SK-N-SH (cell line): Measurements from ENCODE around the gene DUSP10. TPM values are rescaled to one million over a fixed set of nuclear protein-coding genes. Genes with fewer than 3 reads are reported as not detected.
A peak's percentile ranks its signal among the peaks of the same experiment; 100 is the strongest.

ENCODE experiments used
- CTCF ChIA-PET: fragments of 300-600, 350-600 bp; formaldehyde crosslinking; extraction: SDS; loops from one replicate; lab custom pipeline; 2021; lab: Yijun Ruan, JAX
- POLR2A ChIA-PET: fragments of 350-600 bp; sonication (Branson Sonifier 250); formaldehyde crosslinking; extraction: SDS; loops from one replicate; lab custom pipeline; 2020; ENCODE audit warnings: antibody characterized with exemption, inconsistent platforms; lab: Yijun Ruan, JAX
- DNase-seq: peaks from one replicate; pipeline ENCODE4 v3.0.0; 2012
- H2AFZ ChIP-seq: fragments of 200-600 bp; sonication (generic); 2 replicates; pipeline ENCODE4 v1.8.1; 2016; ENCODE audit warnings: antibody characterized with exemption, mild to moderate bottlenecking, low read depth
- H3F3A ChIP-seq: fragments of 200-600 bp; sonication (generic); replicated peaks from 2 replicates; pipeline ENCODE3; 2016; ENCODE audit warnings: antibody characterized with exemption, mild to moderate bottlenecking; ENCODE audit not compliant: insufficient read depth
- H3K27ac ChIP-seq, 2 experiments: fragments of 200-500 bp in 1 of 2; fragments of 200-600 bp in 1 of 2; sonication (Bioruptor generic) in 1 of 2; sonication (generic), shearing (Covaris generic) in 1 of 2; 2 replicates each; pipeline versions ENCODE4 v1.5.1 to v1.6.1; 2014 to 2016; ENCODE audit warnings: low read depth in 2 of 2, inconsistent platforms in 1 of 2, low read length in 1 of 2, mild to moderate bottlenecking in 1 of 2, mixed read lengths in 1 of 2
- H3K27me3 ChIP-seq: fragments of 200-600 bp; sonication (generic), shearing (Covaris generic); 2 replicates; pipeline ENCODE4 v1.6.1; 2016; ENCODE audit warnings: mixed run types; ENCODE audit not compliant: insufficient read depth
- H3K36me3 ChIP-seq, 2 experiments: fragments of 200-500 bp in 1 of 2; fragments of 200-600 bp in 1 of 2; sonication (Bioruptor generic) in 1 of 2; sonication (generic) in 1 of 2; replicated peaks in 1 of 2; 2 replicates each; pipeline versions ENCODE3 to v1.5.1; 2014 to 2016; ENCODE audit warnings: low read length in 1 of 2, mild to moderate bottlenecking in 1 of 2; ENCODE audit not compliant: insufficient read depth in 2 of 2, control insufficient read depth in 1 of 2
- H3K4me1 ChIP-seq, 2 experiments: fragments of 200-500 bp in 1 of 2; fragments of 200-600 bp in 1 of 2; sonication (Bioruptor generic) in 1 of 2; sonication (generic), shearing (Covaris generic) in 1 of 2; 2 replicates each; pipeline versions ENCODE4 v1.5.1 to v1.6.1; 2014 to 2016; ENCODE audit warnings: low read depth in 1 of 2, low read length in 1 of 2, mixed run types in 1 of 2; ENCODE audit not compliant: insufficient read depth in 2 of 2, control insufficient read depth in 1 of 2
- H3K4me2 ChIP-seq: fragments of 200-600 bp; sonication (generic), shearing (Covaris generic); 2 replicates; pipeline ENCODE4 v1.6.1; 2017; ENCODE audit warnings: mixed run types
- H3K4me3 ChIP-seq, 2 experiments: fragments of 200-500 bp in 1 of 2; fragments of 200-600 bp in 1 of 2; sonication (Bioruptor generic) in 1 of 2; sonication (generic), shearing (Covaris generic) in 1 of 2; 2 replicates each; pipeline versions ENCODE4 v1.5.1 to v1.8.1; 2014 to 2016; ENCODE audit warnings: low read depth in 2 of 2, inconsistent platforms in 1 of 2, low read length in 1 of 2, mild to moderate bottlenecking in 1 of 2, mixed read lengths in 1 of 2, moderate library complexity in 1 of 2
- H3K79me2 ChIP-seq: fragments of 200-600 bp; sonication (generic); 2 replicates; pipeline ENCODE4 v1.8.1; 2017; ENCODE audit warnings: mild to moderate bottlenecking; ENCODE audit not compliant: insufficient read depth
- H3K9ac ChIP-seq: fragments of 200-600 bp; sonication (generic); 2 replicates; pipeline ENCODE4 v1.6.1; 2017; ENCODE audit warnings: mixed run types
- H3K9me2 ChIP-seq: fragments of 200-600 bp; sonication (generic); 2 replicates; pipeline ENCODE4 v1.6.1; 2017; ENCODE audit warnings: mixed run types
- H3K9me3 ChIP-seq: fragments of 200-600 bp; sonication (generic); 2 replicates; pipeline ENCODE4 v1.6.1; 2017; ENCODE audit warnings: mixed run types, mild to moderate bottlenecking, moderate library complexity
- H4K20me1 ChIP-seq: fragments of 200-600 bp; sonication (generic); 2 replicates; pipeline ENCODE4 v1.6.1; 2017; ENCODE audit warnings: mild to moderate bottlenecking, mixed run types; ENCODE audit not compliant: insufficient read depth
- CHD2 ChIP-seq: fragments of 150-350 bp; IDR thresholded peaks from 2 replicates; pipeline ENCODE4 v1.6.1; 2018; ENCODE audit warnings: low read length; ENCODE audit not compliant: partially characterized antibody
- CTCF ChIP-seq: fragments of 200-600 bp; sonication (generic); IDR thresholded peaks from 2 replicates; pipeline ENCODE4 v1.6.1; 2017; ENCODE audit warnings: antibody characterized with exemption, mild to moderate bottlenecking, moderate library complexity
- EP300 ChIP-seq, 2 experiments: IDR thresholded peaks; 2 replicates each; pipeline versions ENCODE4 v1.4.0 to v1.6.1; 2012; ENCODE audit warnings: borderline replicate concordance in 1 of 2, low read depth in 1 of 2, low read length in 1 of 2
- FOXM1 ChIP-seq: IDR thresholded peaks from 2 replicates; pipeline ENCODE4 v1.4.0; 2012; ENCODE audit warnings: low read depth, mild to moderate bottlenecking
- IRF3 ChIP-seq: fragments of 150-350 bp; IDR thresholded peaks from 2 replicates; pipeline ENCODE4 v1.6.1; 2016; ENCODE audit warnings: mild to moderate bottlenecking, low read depth, low read length
- POLR2AphosphoS5 ChIP-seq: IDR thresholded peaks from 2 replicates; pipeline ENCODE4 v1.6.1; 2012; ENCODE audit warnings: low read depth, low read length
- RAD21 ChIP-seq: IDR thresholded peaks from 2 replicates; pipeline ENCODE4 v1.6.1; 2012; ENCODE audit warnings: mild to moderate bottlenecking, low read length
- RCOR1 ChIP-seq: fragments of 150-350 bp; IDR thresholded peaks from 2 replicates; pipeline ENCODE4 v1.6.1; 2017; ENCODE audit warnings: antibody characterized with exemption, low read length
- RFX5 ChIP-seq: IDR thresholded peaks from 2 replicates; pipeline ENCODE4 v1.6.1; 2012; ENCODE audit warnings: mild to moderate bottlenecking, improper control_type of control experiment, low read length
- SIN3A ChIP-seq: IDR thresholded peaks from 2 replicates; pipeline ENCODE4 v1.6.1; 2012; ENCODE audit warnings: low read depth, mild to moderate bottlenecking, low read length, moderate library complexity, borderline replicate concordance
- TAF1 ChIP-seq: IDR thresholded peaks from 2 replicates; pipeline ENCODE4 v1.6.1; 2012; ENCODE audit warnings: low read depth, mild to moderate bottlenecking, low read length, moderate library complexity, borderline replicate concordance
- TCF12 ChIP-seq: IDR thresholded peaks from 2 replicates; pipeline ENCODE4 v1.4.0; 2012
- TEAD4 ChIP-seq: IDR thresholded peaks from 2 replicates; pipeline ENCODE4 v1.4.0; 2012; ENCODE audit warnings: mild to moderate bottlenecking, borderline replicate concordance; ENCODE audit not compliant: insufficient read depth
- ZBTB33 ChIP-seq: IDR thresholded peaks from 2 replicates; pipeline ENCODE4 v1.4.0; 2012; ENCODE audit warnings: low read depth, borderline replicate concordance
- WGBS: methylation state at CpG from one replicate; pipeline ENCODE4 v1.1.6; 2017; ENCODE audit warnings: low lambda C conversion rate; 5-methylcytosine and 5-hydroxymethylcytosine counted together
- polyA plus RNA-seq, 3 experiments: library from polyadenylated mRNA; depleted of rRNA; stranded (reverse); fragments of >200 nt; gene quantifications; 2 replicates each; pipeline ENCODE4 v1.2.3, GENCODE V29; 2012
- TF ChIP-seq, protein P1 (sequence below): IDR thresholded peaks from 2 replicates; pipeline ENCODE4 v1.4.0; 2012; ENCODE audit warnings: low read depth
- TF ChIP-seq, protein P2 (sequence below): IDR thresholded peaks from 2 replicates; pipeline ENCODE4 v1.6.1; 2012; ENCODE audit warnings: mild to moderate bottlenecking, low read depth, low read length, moderate library complexity

The DUSP10 gene
- polyA plus RNA-seq, 1 of the 3 experiments (the other 2 are of a cell fraction), result 6.4 TPM

DNA sequence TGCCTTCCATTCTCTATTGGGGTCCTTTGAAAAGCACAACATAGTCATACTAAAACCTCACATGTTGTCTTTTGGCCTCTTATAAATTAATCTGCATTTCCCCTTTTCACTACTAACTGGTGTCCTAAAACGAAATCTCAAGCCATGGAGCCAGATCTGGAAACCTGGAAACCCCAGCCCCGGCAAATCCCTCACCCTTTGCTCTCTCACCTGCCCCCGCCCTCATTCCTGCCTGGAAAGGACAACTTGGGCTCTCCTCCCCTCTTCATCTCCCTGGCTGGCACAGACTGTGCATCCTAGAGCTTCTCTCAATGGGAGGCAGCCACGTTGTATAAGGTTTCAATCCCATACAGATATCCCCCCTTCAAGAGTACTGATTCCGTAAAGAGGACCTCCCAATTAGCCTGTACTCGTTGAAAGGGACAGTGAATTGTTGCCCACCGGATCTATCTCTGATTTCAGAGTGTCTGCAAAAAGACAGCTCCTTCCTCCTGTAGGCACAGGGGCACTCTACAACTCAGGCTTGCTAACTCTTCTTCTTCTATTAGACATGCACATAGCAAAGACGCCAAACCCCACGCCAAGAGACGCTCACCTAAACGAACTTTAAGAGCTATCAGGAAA is 1.4 kb downstream of the DUSP10 start:
- Histone ChIP-seq H3K4me2 (peak overlapping the region; percentile 88), H3K9me3 (no peaks in the 10 kb centered on the region), H3F3A (peaks cover 7% of the 10 kb centered on the region), H3K27ac (no peak overlapping the region; a peak in 1 of 4 replicates), H3K36me3 (peaks cover 0 to 20% of the 10 kb centered on the region in 2 experiments), H3K27me3 (no peaks in the 10 kb centered on the region), H3K9me2 (no peaks in the 10 kb centered on the region), H4K20me1 (no peaks in the 10 kb centered on the region), H3K4me3 (peak overlapping the region; percentile 57 to 94), H3K79me2 (no peaks in the 10 kb centered on the region), H3K9ac (peak overlapping the region; percentile 79), H2AFZ (peak overlapping the region; percentile 82), H3K4me1 (peaks cover 0 to 21% of the 10 kb centered on the region in 2 experiments; a peak in 2 of 4 replicates)
- 41% methylated on average over 11 of the region's 11 CpGs for WGBS
- CTCF ChIA-PET, result interaction anchor here (0.7 to 3.6 kb wide), 10 partner anchors 11 to 716 kb away, joined by 3 to 20 read pairs (median 4); no protein-coding TSS in a partner anchor
- POLR2A ChIA-PET, result interaction anchor here (2.0 kb wide), 1 partner anchor 262 kb away, joined by 13 read pairs; no protein-coding TSS in a partner anchor
- no peak for DNase-seq
- TF ChIP-seq TCF12 (no peak), IRF3 (no peak), CHD2 (no peak), POLR2AphosphoS5 (no peak), EP300 (IDR thresholded peaks at IDR 0.05; ENCODE audit: borderline replicate concordance in 1 of 2, low read depth in 1 of 2, low read length in 1 of 2) (no peak), CTCF (no peak), RAD21 (no peak), TAF1 (no peak), RCOR1 (no peak), RFX5 (no peak), TEAD4 (no peak), ZBTB33 (no peak), FOXM1 (no peak), SIN3A (no peak)
- TF ChIP-seq, protein P1, sequence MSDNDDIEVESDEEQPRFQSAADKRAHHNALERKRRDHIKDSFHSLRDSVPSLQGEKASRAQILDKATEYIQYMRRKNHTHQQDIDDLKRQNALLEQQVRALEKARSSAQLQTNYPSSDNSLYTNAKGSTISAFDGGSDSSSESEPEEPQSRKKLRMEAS, result no peak
- TF ChIP-seq, protein P2, sequence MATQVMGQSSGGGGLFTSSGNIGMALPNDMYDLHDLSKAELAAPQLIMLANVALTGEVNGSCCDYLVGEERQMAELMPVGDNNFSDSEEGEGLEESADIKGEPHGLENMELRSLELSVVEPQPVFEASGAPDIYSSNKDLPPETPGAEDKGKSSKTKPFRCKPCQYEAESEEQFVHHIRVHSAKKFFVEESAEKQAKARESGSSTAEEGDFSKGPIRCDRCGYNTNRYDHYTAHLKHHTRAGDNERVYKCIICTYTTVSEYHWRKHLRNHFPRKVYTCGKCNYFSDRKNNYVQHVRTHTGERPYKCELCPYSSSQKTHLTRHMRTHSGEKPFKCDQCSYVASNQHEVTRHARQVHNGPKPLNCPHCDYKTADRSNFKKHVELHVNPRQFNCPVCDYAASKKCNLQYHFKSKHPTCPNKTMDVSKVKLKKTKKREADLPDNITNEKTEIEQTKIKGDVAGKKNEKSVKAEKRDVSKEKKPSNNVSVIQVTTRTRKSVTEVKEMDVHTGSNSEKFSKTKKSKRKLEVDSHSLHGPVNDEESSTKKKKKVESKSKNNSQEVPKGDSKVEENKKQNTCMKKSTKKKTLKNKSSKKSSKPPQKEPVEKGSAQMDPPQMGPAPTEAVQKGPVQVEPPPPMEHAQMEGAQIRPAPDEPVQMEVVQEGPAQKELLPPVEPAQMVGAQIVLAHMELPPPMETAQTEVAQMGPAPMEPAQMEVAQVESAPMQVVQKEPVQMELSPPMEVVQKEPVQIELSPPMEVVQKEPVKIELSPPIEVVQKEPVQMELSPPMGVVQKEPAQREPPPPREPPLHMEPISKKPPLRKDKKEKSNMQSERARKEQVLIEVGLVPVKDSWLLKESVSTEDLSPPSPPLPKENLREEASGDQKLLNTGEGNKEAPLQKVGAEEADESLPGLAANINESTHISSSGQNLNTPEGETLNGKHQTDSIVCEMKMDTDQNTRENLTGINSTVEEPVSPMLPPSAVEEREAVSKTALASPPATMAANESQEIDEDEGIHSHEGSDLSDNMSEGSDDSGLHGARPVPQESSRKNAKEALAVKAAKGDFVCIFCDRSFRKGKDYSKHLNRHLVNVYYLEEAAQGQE, result no peak
